A673 (cell line): ENCODE results near the gene DNAJB6.

ENCODE experiments used
- CTCF ChIP-seq: fragments of 300-800, 200-600 bp; sonication (generic); conservative IDR thresholded peaks from 2 replicates; pipeline ENCODE4 v1.5.1; 2017; ENCODE audit warnings: low read depth, mild to moderate bottlenecking, antibody characterized with exemption, low read length, moderate library complexity, mixed read lengths
- EZH2 ChIP-seq: fragments of 200-600 bp; sonication (generic); IDR thresholded peaks from 2 replicates; pipeline ENCODE4 v1.6.1; 2017; ENCODE audit warnings: borderline replicate concordance, low read depth, mild to moderate bottlenecking, mixed read lengths, antibody characterized with exemption, low read length; ENCODE audit not compliant: poor library complexity, severe bottlenecking

DNA sequence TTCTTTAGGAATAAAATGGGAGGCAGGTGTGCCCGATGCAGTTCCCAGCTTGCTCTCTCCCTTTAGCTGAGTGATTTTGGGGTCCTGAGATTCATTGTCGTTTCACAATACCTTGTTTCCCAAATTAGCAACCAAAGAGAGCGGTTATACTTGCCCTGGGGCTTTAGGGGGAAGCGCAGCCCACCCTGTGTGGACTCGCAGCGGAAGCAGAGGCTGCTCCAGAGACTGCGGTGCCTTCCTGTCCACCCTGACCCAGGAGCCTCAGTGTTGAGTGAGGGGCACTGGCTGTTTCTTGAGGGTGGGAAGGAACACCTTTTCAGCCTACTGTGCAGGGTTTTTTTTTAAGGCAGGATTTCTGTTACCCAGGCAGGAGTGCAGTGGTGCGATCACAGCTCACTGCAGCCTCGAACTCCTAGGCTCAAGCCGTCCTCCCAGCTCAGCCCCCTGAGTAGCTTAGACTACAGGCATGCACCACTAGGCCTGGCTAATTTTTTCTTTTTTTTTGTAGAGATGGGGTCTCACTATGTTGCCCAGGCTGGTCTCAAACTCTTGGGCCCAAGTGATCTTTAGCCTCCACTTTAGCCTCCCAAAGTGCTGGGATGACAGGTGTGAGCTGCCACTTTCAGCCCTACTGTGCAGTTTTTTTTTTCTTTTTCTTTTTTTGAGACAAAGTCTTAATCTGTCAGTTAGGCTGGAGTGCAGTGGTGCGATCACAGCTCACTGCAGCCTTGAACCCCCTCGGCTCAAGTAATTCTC, 67.0 kb downstream of the DNAJB6 start:
- TF ChIP-seq CTCF (no peak), EZH2 (no peak)
